Stomach (tissue), 4 donors: ENCODE results near the gene PSD4.

Source experiments
- CTCF ChIP-seq, 7 experiments: fragments of 450-650 bp in 4 of 7; fragments of 200-600 bp in 3 of 7; sonication (generic) in 3 of 7; IDR thresholded peaks; one replicate each; pipeline ENCODE4 v1.5.1; 2016 to 2019; ENCODE audit warnings: antibody characterized with exemption in 7 of 7, control low read depth in 2 of 7, mild to moderate bottlenecking in 1 of 7
- POLR2A ChIP-seq, 4 donors: fragments of 450-650 bp; IDR thresholded peaks; one replicate each; pipeline ENCODE4 v1.6.1; 2016; ENCODE audit warnings: antibody characterized with exemption in 4 of 4, control low read depth in 2 of 4, mild to moderate bottlenecking in 1 of 4, moderate library complexity in 1 of 4
- POLR2AphosphoS5 ChIP-seq, 3 donors: sonication (generic); formaldehyde crosslinking; IDR thresholded peaks; one replicate each; pipeline ENCODE4 v1.6.1; 2016; ENCODE audit warnings: antibody characterized with exemption in 3 of 3

DNA sequence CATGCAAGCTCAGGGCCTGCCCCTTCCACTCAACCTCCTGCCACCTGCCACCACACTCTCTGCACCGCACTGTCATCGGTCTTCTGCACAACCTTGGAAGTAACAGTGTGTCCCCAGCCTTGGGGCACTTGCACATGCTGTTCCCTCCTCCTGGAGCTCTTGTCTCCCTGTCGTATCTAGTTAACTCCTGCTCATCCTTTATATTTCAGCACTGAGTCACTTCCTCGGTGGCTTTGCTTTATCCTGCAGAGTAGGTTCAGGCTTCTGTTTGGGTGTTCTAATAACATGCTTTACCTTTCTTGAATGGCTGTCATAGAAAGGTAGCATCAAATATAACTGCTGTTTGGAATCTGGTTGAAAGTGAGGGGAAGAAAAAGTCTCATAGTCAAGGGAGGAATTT is 79.7 kb downstream of the PSD4 start:
- no peak for TF ChIP-seq POLR2A (IDR thresholded peaks at IDR 0.05)
- TF ChIP-seq CTCF (IDR thresholded peaks at IDR 0.05), result no peak
- TF ChIP-seq POLR2AphosphoS5 (IDR thresholded peaks at IDR 0.05), result no peak
